Right ventricle myocardium superior (tissue), 1 donor: ENCODE measurements around the gene KCNJ6. TPM values are rescaled to one million over a fixed set of nuclear protein-coding genes. Genes with fewer than 3 reads are reported as not detected.

Experiments
- ATAC-seq: fragments of 200-7000 bp; cut with Tn5 transposase; one replicate; pipeline ENCODE4 v1.9.1; 2020; ENCODE audit warnings: mild to moderate bottlenecking; ENCODE audit not compliant: poor library complexity
- DNase-seq: peaks from one replicate; pipeline ENCODE4 v3.0.0-alpha.2; 2020
- intact Hi-C: fragments of 100-400 bp; cut with DNase I; formaldehyde crosslinking; loops from one replicate; pipeline ENCODE4 v1.11.2; 2022
- total RNA-seq: library from RNA; stranded (reverse); fragmentation: NEBNext Ultra II Directional; extraction: Animal tissue kit (Norgen Biotek cat#: 25700); gene quantifications from one replicate; pipeline ENCODE4 v1.2.1, GENCODE V29; 2021
- donor health status: DM: no; HTN: yes; CAD: no; lungs with severe emphysema.

KCNJ6 gene
- total RNA-seq, 1 donor from 2014 or later: not detected

DNA sequence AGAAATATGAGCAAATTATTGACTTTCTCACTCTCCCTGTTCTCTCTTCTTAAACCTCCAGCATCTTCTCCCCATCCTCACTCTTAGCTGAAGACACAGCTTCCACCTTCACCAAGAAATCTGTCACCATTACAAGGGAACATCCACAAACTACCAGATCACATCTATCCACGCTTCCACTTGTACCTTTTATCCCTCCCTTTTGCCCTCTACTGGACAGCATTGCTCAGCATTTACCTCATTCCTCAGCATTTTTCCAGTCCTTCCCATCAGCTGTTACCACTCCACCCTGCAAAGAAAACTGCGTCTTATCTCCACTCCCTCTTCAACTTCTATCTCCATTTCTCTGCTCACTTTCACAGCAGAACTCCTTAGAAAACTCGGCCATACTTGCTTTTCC is 42.6 kb downstream of the KCNJ6 start:
- DNase-seq (no peak), ATAC-seq (no peak)
- intact Hi-C loops: no loop called here

DNA sequence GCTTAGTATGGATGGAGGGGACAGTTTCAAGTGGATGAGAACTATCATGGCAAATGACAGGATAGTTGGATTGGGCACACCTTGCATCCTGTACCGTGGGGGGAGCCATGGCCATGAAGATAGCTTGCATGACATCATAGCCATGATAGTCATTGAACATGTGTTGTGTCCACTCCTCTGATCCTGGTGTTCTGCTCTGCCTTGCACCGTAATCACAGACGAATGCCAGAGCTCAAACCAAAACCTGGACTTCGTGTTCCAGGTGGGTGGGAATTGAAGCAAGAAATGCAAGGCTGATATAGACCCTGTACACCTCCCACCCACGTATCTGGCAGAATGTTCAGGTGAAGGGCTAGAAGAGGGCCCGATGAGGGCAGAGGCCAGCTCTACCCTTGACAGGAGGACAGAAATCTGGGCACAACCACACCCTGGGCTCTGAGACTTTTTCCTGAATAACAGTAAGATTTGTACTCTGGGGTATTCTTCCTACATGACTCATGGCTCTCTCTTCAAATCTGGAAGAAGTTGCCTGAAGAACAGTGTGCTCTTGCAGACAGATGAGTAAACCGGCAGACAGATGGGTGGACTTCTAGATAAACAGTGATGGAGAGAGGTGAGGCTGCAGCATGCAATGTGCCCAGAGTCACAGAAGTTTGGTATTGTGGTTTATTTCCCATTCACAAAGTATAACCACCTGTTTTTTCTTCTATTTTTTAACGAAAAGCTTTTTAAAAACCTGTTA is 45.0 kb downstream of the KCNJ6 start:
- no peak for DNase-seq
- no peak for ATAC-seq
- intact Hi-C loops: no loop called here

GRCh38 chr21:37870221-37870620 is 46.0 kb downstream of the KCNJ6 start:
- intact Hi-C loops: no loop called here
- DNase-seq (no peak), ATAC-seq (no peak)

DNA sequence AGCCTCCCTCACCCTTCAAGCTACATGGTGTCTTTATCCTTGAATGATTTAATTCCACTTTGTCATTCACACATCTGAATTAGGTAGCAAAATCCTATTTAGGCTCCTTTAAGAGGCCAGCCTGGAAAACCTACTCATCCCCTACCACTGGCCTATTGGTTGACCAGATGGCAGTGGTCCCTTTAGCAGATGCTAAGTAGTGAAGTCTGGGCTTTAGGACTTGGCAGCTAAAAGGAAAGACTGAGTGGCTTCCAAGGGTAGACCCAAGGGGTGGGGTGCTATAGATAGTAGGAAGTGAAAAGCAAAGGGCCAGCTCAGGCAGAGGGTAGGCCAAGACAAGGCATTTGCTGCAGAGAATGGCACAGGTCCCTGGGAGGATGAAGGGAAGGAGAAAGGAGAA is 46.6 kb downstream of the KCNJ6 start:
- intact Hi-C loops: no loop called here
- DNase-seq (no peak), ATAC-seq (no peak)

DNA sequence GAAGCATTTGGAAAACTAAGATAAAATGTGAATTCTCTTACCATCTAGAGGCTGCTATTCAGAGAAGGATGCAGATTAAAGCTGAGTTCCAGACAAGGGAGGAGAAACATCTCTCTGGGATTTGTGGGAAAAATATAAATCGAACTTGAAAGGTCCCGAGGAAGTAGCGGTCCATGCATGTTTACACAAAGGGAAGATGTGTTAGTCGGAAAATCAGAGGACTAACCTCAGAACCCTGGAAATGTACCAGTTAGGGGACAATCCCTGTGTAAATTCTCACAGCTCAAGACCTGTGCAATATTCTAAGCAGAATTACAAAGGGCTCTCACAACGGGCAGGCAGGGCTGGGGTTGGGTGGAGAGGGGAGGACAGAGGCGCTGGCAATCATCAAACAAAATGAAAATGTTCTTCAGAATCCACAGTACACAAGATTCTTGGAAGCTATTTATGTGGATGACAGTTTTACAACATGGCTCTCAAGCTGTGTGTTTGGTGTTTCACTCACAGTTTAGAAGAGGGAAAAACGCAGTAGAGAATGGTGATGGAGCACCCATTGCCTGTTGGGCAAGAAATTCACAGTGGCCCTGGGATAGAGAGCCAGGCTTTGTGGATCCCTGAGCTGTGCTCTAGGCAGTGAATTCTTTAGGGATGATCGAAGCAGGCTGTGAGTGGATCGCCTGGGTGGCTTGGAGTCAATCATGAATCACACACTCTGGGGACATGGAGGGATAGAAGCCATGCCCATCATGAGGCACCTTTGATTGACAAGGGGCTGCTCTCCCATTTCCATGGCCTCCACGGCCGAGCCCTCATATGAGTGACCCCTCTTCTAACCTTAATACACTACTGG is 47.6 kb downstream of the KCNJ6 start:
- no peak for ATAC-seq
- intact Hi-C loops: no loop called here
- no peak for DNase-seq

DNA sequence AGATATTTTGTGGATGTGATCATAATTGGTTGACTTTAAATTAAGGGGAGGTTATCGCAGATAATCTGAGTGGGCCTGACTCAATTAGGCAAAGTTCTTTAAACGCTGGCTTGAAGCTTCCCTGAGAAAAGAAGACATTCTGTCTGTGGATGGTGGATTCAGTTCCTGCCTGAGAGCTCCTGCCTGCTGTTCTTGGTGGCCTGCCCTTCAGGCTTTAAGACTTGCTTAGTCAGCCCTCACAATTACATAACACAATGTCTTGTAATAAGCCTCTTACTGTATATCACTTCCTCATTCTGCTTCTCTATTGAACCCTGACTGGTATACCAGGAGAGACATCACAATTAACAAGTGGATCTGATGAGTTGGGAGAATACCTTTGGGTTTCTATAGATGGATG is 50.2 kb downstream of the KCNJ6 start:
- no peak for DNase-seq
- ATAC-seq: peak; percentile 52
- intact Hi-C loops: no loop called here

GRCh38 chr21:37865156-37865555 is 51.1 kb downstream of the KCNJ6 start:
- ATAC-seq (no peak), DNase-seq (no peak)
- intact Hi-C loops: no loop called here

DNA sequence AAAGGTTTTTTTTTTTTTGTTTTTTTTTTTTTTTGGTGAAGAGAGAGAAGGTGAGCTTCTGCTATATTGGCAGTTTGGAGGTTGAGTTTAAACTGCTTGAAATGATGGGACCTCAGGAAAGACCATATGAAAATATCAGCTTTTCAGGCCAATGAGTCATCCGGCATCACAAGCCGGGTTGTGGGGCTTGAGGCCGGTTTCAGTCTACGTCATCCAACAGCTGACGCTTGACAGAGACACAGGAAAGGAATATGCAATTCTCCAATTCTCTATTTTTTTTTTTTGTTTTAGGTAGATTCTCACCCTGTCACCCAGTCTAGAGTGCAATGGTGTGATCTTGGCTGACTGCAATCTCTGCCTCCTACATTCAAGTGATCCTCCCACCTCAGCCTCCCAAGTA is 52.4 kb downstream of the KCNJ6 start:
- DNase-seq (no peak), ATAC-seq (no peak)
- intact Hi-C loops: no loop called here

GRCh38 chr21:37862536-37862935 is 53.7 kb downstream of the KCNJ6 start:
- intact Hi-C loops: no loop called here
- ATAC-seq (peak; percentile 78), DNase-seq (no peak)

GRCh38 chr21:37861561-37861960 is 54.7 kb downstream of the KCNJ6 start:
- ATAC-seq (no peak), DNase-seq (no peak)
- intact Hi-C loops: no loop called here

DNA sequence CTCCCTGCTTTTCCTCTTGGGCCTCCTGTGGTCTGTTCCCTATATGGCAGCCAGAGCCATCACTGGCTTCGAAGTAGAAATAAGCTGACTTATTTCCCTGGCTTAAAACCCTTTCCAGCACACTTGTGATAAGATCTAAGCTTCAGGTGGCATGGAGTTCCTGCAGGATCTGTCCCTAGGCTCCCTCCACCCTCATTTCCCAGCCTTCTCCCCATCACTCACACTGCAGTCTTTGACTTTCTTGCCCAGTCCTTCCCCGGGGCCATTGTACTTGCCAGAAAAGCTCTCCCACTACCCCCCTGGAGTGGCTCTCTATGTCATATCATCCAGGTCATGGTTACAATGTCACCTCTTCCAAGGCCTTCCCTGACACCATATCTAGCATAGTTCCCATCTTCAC is 55.8 kb downstream of the KCNJ6 start:
- no peak for ATAC-seq
- no peak for DNase-seq
- intact Hi-C loops: no loop called here

DNA sequence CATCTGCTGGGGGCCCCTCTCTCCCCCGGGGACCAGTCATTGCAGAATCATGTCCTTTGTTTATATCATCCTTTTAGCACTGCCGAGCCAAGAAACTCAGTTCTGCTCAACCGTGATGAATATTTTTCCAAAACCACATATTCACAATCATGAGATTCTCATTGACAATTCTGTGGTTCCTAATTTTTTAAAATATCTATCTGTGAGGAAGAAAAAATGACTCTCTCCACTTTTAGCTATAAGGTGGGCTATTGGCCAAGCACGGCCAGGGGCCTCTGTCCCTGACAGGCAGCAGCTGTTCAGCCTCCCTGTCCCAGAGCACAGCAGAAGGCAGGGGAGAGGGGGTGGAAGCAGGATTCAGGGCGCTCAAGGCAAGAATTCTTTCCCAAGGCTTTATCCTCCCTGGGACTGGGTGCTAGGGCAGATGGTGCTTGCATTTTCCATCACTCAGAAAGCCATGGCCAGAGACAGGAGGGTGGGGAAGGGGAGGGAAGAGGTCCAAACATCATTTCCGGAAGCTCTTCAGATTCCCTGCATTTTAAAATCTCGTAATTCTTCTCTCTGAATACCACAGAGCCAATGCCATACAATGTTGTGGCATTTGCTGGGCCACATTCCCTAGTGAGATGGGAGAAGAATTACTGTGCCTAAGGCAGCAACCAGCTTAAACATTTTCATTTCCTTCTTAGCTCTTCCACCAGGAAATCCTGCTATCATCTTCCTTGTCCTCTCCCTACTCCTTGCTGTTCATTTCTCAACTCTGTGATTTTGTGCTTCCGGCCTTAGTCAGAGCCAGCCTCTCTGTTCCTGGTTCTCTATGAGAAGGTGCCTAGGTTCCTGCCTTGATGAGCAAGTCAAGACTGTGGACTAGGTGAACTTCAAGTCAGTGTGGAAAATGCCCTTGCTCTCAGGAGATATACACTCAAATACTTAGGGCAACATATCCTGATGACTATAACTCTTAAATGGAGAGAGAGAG is 60.3 kb downstream of the KCNJ6 start:
- ATAC-seq: no peak
- intact Hi-C loops: no loop called here
- DNase-seq: no peak

DNA sequence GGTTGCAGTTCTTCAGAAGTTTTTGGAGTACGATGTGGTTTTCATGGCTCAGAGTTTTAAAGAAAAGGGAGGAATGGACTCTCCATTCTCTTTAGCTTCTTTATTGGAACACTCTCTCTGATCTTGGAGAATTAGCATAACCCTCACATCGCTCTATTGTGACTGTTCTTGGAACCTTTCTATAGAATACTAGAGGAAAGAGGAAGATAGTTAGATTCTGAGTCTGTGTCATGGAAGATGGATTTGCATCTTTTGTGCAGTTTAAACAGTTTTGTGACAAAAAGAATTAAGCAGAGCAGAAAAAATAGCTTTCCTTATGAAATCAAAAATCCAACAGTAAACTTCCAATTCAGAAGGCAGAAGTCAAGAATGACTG is 61.0 kb downstream of the KCNJ6 start:
- intact Hi-C loops: no loop called here
- ATAC-seq (no peak), DNase-seq (no peak)

GRCh38 chr21:37849506-37850102 is 66.7 kb downstream of the KCNJ6 start:
- intact Hi-C loops: no loop called here
- no peak for ATAC-seq

DNA sequence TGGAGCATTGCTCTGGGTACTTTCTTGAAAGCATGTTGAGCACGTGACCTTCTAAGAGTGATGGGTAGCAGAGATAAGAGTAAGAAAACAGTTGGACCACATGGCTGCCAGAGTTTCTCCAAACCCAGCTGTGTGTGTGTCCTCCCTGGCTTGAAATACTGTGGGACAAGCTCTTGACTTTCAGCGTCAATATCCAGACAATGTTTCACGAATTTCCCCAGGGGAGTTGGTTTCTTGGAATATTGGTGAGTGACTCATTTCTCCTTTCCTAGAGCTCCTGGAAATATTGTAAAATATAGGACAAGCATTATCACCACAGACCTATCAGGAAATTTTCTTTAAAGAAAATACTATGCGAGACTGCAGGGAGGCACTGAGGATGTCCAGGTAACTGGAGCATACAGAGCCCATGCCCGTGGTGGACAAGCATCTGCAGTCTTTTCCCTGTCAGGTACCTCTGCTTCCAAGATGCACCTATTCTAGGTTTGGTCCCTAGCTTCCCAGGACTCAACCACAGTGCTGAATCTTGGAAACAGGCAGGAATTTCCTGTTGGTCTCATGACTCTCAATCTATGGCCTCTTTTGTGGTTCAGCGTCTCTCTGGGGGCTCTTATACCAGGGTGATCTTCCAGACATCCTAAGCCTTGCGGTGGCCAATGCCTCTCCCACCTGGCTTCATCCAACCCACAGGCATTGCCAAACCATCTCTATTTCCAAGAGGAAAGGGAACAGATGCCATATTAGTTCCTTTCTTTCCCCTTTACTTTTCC is 67.4 kb downstream of the KCNJ6 start:
- intact Hi-C loops: no loop called here
- ATAC-seq (no peak), DNase-seq (no peak)

More at GRCh38 chr21:37849506-37850102, 66.7 kb downstream of the KCNJ6 start:
- DNase-seq: no peak

GRCh38 chr21:37845535-37845934 is 70.7 kb downstream of the KCNJ6 start:
- ATAC-seq (no peak), DNase-seq (no peak)
- intact Hi-C loops: no loop called here

DNA sequence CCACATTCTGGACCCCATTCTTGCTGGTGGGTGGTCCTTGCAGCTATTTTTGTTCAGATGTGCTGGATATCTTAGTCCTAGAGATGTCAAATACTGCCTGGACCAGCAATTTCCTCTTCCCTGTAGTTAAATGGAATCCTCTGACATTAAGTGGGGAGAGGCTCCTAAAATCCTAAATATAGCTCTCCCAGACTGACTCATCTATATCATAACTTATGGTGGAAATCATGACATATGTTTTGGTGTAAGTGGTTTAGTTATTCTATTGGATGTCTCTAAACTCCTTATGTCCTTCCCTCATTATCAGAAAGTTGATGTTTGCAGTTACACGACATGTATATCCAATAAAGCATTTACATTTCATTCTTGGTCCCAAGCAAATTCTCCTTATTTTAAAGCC is 73.1 kb downstream of the KCNJ6 start:
- intact Hi-C loops: no loop called here
- no peak for ATAC-seq
- DNase-seq: no peak
